Measurements from ENCODE around the gene STT3B.

GRCh38 chr3:31561891-31562290 is 29.2 kb downstream of the STT3B start:
- TF ChIP-seq CTCF (conservative IDR thresholded peaks at IDR 0.05; ENCODE audit: low read depth, low read length) (no peak), CEBPB (IDR thresholded peaks at IDR 0.05; ENCODE audit: low read depth, low read length) (no peak), POLR2A (IDR thresholded peaks at IDR 0.05; ENCODE audit: low read depth, low read length) (no peak), BHLHE40 (IDR thresholded peaks at IDR 0.05; ENCODE audit: low read depth, low read length) (no peak), SMC3 (IDR thresholded peaks at IDR 0.05; ENCODE audit: low read depth, low read length) (no peak), MAZ (IDR thresholded peaks at IDR 0.05; ENCODE audit: borderline replicate concordance, low read depth, low read length) (no peak), RFX5 (IDR thresholded peaks at IDR 0.05; ENCODE audit: low read depth, low read length) (no peak), MAFK (IDR thresholded peaks at IDR 0.05; ENCODE audit: low read depth, low read length) (no peak), FOS (IDR thresholded peaks at IDR 0.05; ENCODE audit: low read depth, low read length) (no peak), ELK1 (IDR thresholded peaks at IDR 0.05; ENCODE audit: borderline replicate concordance, low read depth, low read length) (no peak), RCOR1 (IDR thresholded peaks at IDR 0.05; ENCODE audit: insufficient replicate concordance, low read length) (no peak), USF2 (IDR thresholded peaks at IDR 0.05; ENCODE audit: low read depth, low read length) (no peak)
